GM23338 (cell line): ENCODE measurements around the gene ENOPH1. TPM values are rescaled to one million over a fixed set of nuclear protein-coding genes. Genes with fewer than 3 reads are reported as not detected.

Experiments used
- ATAC-seq: fragments of 200-7000 bp; cut with Tn5 transposase; 3 replicates; pipeline ENCODE4 v1.9.1; 2020
- DNase-seq: peaks from one replicate; pipeline ENCODE4 v3.0.0-alpha.2; 2015; ENCODE audit warnings: low spot score
- H2AFZ ChIP-seq: fragments of 200-600 bp; sonication (generic); 2 replicates; pipeline ENCODE4 v1.8.0; 2016; ENCODE audit warnings: antibody characterized with exemption, mild to moderate bottlenecking, moderate library complexity
- H3F3A ChIP-seq: fragments of 200-600 bp; sonication (generic); replicated peaks from 2 replicates; pipeline ENCODE4 v1.8.0; 2017; ENCODE audit warnings: antibody characterized with exemption, mixed run types, low read depth
- H3K27ac ChIP-seq: fragments of 200-600 bp; sonication (generic); 2 replicates; pipeline ENCODE4 v1.6.1; 2016; ENCODE audit warnings: low read depth
- H3K27me3 ChIP-seq: fragments of 200-600 bp; sonication (generic); 2 replicates; pipeline ENCODE4 v1.8.0; 2016; ENCODE audit warnings: mild to moderate bottlenecking, mixed run types, moderate library complexity; ENCODE audit not compliant: insufficient read depth
- H3K36me3 ChIP-seq: fragments of 200-600 bp; sonication (generic); 2 replicates; pipeline ENCODE4 v1.8.0; 2016; ENCODE audit warnings: mild to moderate bottlenecking; ENCODE audit not compliant: insufficient read depth
- H3K4me1 ChIP-seq: fragments of 200-600 bp; sonication (generic); 2 replicates; pipeline ENCODE4 v1.8.0; 2016; ENCODE audit warnings: mild to moderate bottlenecking, moderate library complexity; ENCODE audit not compliant: insufficient read depth
- H3K4me2 ChIP-seq: fragments of 200-600 bp; sonication (generic); 2 replicates; pipeline ENCODE4 v1.7.1; 2017; ENCODE audit warnings: mixed run types
- H3K4me3 ChIP-seq: fragments of 200-600 bp; sonication (generic); 2 replicates; pipeline ENCODE4 v1.6.1; 2016; ENCODE audit warnings: mixed run types
- H3K79me2 ChIP-seq: fragments of 200-600 bp; sonication (generic); replicated peaks from 2 replicates; pipeline ENCODE4 v1.8.0; 2017; ENCODE audit warnings: mild to moderate bottlenecking; ENCODE audit not compliant: insufficient read depth
- H3K9me2 ChIP-seq: fragments of 200-600 bp; sonication (generic); 2 replicates; pipeline ENCODE4 v1.8.0; 2017; ENCODE audit not compliant: insufficient read depth
- H4K20me1 ChIP-seq: fragments of 200-600 bp; sonication (generic); replicated peaks from 2 replicates; pipeline ENCODE4 v1.8.0; 2017; ENCODE audit warnings: mild to moderate bottlenecking; ENCODE audit not compliant: insufficient read depth
- H3K27ac Mint-ChIP-seq: 2 replicates; pipeline ENCODE4 v1.8.0; 2020; ENCODE audit warnings: inconsistent platforms, mild to moderate bottlenecking, moderate library complexity, mixed read lengths
- H3K27me3 Mint-ChIP-seq: 3 replicates; pipeline ENCODE4 v1.8.0; 2022; ENCODE audit warnings: low read depth, mild to moderate bottlenecking, moderate library complexity, mixed read lengths, inconsistent platforms; ENCODE audit not compliant: insufficient read depth, poor library complexity
- H3K36me3 Mint-ChIP-seq: 3 replicates; pipeline ENCODE4 v1.8.0; 2021; ENCODE audit warnings: low read depth, mild to moderate bottlenecking, inconsistent platforms, moderate library complexity, mixed read lengths
- H3K4me1 Mint-ChIP-seq: 3 replicates; pipeline ENCODE4 v1.8.0; 2020; ENCODE audit warnings: mild to moderate bottlenecking, inconsistent platforms, mixed read lengths
- H3K4me3 Mint-ChIP-seq: 3 replicates; pipeline ENCODE4 v1.8.0; 2021; ENCODE audit warnings: moderate library complexity, mild to moderate bottlenecking, inconsistent platforms, mixed read lengths
- H3K9me3 Mint-ChIP-seq: 3 replicates; pipeline ENCODE4 v1.8.0; 2020; ENCODE audit warnings: moderate library complexity, mild to moderate bottlenecking, inconsistent platforms, mixed read lengths
- CTCF ChIP-seq, 2 experiments: fragments of 200-600 bp in 1 of 2; sonication (generic) in 1 of 2; conservative IDR thresholded peaks; 2 replicates each; pipeline versions ENCODE4 v1.5.1 to v1.6.1; 2016 to 2017; ENCODE audit warnings: antibody characterized with exemption in 2 of 2, low read depth in 2 of 2, mild to moderate bottlenecking in 2 of 2, moderate library complexity in 1 of 2
- ETS1 ChIP-seq: IDR thresholded peaks from 2 replicates; pipeline ENCODE4 v1.6.1; 2016; ENCODE audit warnings: antibody characterized with exemption
- EZH2 ChIP-seq: fragments of 200-600 bp; sonication (generic); IDR thresholded peaks from one replicate; pipeline ENCODE4 v1.8.0; 2017; ENCODE audit warnings: antibody characterized with exemption, mild to moderate bottlenecking, low read depth; ENCODE audit not compliant: unreplicated experiment
- EZH2phosphoT487 ChIP-seq: fragments of 200-600 bp; sonication (generic); IDR thresholded peaks from one replicate; pipeline ENCODE4 v1.8.1; 2018; ENCODE audit warnings: antibody characterized with exemption; ENCODE audit not compliant: unreplicated experiment
- NANOG ChIP-seq: IDR thresholded peaks from 2 replicates; pipeline ENCODE4 v1.6.1; 2016; ENCODE audit warnings: antibody characterized with exemption, borderline replicate concordance
- POLR2AphosphoS5 ChIP-seq: IDR thresholded peaks from 2 replicates; pipeline ENCODE4 v1.6.1; 2016; ENCODE audit warnings: antibody characterized with exemption, low read depth
- REST ChIP-seq: IDR thresholded peaks from one replicate; pipeline ENCODE4 v1.6.1; 2018; ENCODE audit warnings: antibody characterized with exemption; ENCODE audit not compliant: unreplicated experiment
- ZNF114 ChIP-seq: fragments of 250-450 bp; sonication (Bioruptor Pico); IDR thresholded peaks from 2 replicates; pipeline ENCODE4 v1.5.0; 2020; ENCODE audit warnings: mild to moderate bottlenecking, moderate library complexity
- ZNF331 ChIP-seq: fragments of 250-450 bp; sonication (Bioruptor Pico); IDR thresholded peaks from 2 replicates; pipeline ENCODE4 v1.5.0; 2020; ENCODE audit warnings: low read depth, mild to moderate bottlenecking, moderate library complexity
- polyA plus RNA-seq: library from polyadenylated mRNA; unstranded; fragments of >200 nt; fragmentation: Nextera tagmentation; extraction: Ambion mirVana; gene quantifications from 2 replicates; pipeline ENCODE4 v1.2.1, GENCODE V29; 2016
- total RNA-seq: library from RNA; depleted of rRNA; stranded (reverse); fragments of >200 nt; shearing (Covaris generic); gene quantifications from 2 replicates; pipeline ENCODE4 v1.2.3, GENCODE V29; 2014
- TF ChIP-seq, protein P1 (sequence below): fragments of 250-450 bp; sonication (Bioruptor Pico); IDR thresholded peaks from 2 replicates; pipeline ENCODE4 v1.5.0; 2020; ENCODE audit warnings: mild to moderate bottlenecking, moderate library complexity

The ENOPH1 gene
- total and polyA plus RNA-seq, 2 experiments from 2014 or later, result 105 to 146 TPM

DNA sequence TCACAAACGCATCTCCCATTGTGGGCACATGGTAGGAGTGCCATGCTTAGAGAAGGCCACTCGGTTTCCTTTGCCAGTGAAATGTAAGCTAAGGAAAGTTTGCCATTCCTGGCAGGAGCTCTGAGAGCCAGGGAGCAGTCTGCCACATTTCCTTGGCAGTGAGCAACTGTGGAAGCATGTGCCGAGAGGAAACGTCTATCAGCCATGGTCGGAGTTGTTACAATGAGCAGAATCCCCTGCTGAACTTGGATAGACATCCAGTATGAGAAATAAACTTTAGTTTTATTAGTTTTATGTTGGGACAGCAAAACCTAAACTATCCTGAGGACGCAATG, 51.1 kb downstream of the ENOPH1 start (continued):
- TF ChIP-seq ETS1 (no peak), EZH2 (no peak), ZNF331 (CRISPR knock-in tag) (no peak), EZH2phosphoT487 (no peak), REST (no peak), CTCF (conservative IDR thresholded peaks at IDR 0.05; ENCODE audit: low read depth in 2 of 2) (no peak)

- no peaks in the 10 kb centered on the region for H3K79me2 ChIP-seq
- no peak overlapping the region for H3K27ac Mint-ChIP-seq
- no peak for DNase-seq
- no peak overlapping the region for H2AFZ ChIP-seq
- H4K20me1 ChIP-seq, result no peaks in the 10 kb centered on the region
- no peaks in the 10 kb centered on the region for H3K9me2 ChIP-seq
- no peak overlapping the region for H3K4me3 Mint-ChIP-seq
- H3K4me1 Mint-ChIP-seq, result peaks cover 6% of the 10 kb centered on the region; the same call in 2 of the 3 replicates
- H3K27me3 ChIP-seq, result no peaks in the 10 kb centered on the region
- H3F3A ChIP-seq, result no peaks in the 10 kb centered on the region
- H3K4me1 ChIP-seq, result no peaks in the 10 kb centered on the region; the same call in 1 of the 2 replicates
- peaks cover 3% of the 10 kb centered on the region; the same call in 1 of the 3 replicates for H3K36me3 Mint-ChIP-seq
- no peak overlapping the region for H3K27ac ChIP-seq
- H3K4me2 ChIP-seq, result no peak overlapping the region
- ATAC-seq, result no peak
- peaks cover 2% of the 10 kb centered on the region for H3K27me3 Mint-ChIP-seq
- H3K4me3 ChIP-seq, result no peak overlapping the region
- H3K9me3 Mint-ChIP-seq, result peaks cover 8% of the 10 kb centered on the region; the same call in 2 of the 3 replicates
- H3K36me3 ChIP-seq, result no peaks in the 10 kb centered on the region
- TF ChIP-seq CTCF (conservative IDR thresholded peaks at IDR 0.05; ENCODE audit: low read depth in 2 of 2) (no peak), NANOG (no peak), ZNF114 (no peak), POLR2AphosphoS5 (no peak), EZH2 (no peak)
- TF ChIP-seq, protein P1, sequence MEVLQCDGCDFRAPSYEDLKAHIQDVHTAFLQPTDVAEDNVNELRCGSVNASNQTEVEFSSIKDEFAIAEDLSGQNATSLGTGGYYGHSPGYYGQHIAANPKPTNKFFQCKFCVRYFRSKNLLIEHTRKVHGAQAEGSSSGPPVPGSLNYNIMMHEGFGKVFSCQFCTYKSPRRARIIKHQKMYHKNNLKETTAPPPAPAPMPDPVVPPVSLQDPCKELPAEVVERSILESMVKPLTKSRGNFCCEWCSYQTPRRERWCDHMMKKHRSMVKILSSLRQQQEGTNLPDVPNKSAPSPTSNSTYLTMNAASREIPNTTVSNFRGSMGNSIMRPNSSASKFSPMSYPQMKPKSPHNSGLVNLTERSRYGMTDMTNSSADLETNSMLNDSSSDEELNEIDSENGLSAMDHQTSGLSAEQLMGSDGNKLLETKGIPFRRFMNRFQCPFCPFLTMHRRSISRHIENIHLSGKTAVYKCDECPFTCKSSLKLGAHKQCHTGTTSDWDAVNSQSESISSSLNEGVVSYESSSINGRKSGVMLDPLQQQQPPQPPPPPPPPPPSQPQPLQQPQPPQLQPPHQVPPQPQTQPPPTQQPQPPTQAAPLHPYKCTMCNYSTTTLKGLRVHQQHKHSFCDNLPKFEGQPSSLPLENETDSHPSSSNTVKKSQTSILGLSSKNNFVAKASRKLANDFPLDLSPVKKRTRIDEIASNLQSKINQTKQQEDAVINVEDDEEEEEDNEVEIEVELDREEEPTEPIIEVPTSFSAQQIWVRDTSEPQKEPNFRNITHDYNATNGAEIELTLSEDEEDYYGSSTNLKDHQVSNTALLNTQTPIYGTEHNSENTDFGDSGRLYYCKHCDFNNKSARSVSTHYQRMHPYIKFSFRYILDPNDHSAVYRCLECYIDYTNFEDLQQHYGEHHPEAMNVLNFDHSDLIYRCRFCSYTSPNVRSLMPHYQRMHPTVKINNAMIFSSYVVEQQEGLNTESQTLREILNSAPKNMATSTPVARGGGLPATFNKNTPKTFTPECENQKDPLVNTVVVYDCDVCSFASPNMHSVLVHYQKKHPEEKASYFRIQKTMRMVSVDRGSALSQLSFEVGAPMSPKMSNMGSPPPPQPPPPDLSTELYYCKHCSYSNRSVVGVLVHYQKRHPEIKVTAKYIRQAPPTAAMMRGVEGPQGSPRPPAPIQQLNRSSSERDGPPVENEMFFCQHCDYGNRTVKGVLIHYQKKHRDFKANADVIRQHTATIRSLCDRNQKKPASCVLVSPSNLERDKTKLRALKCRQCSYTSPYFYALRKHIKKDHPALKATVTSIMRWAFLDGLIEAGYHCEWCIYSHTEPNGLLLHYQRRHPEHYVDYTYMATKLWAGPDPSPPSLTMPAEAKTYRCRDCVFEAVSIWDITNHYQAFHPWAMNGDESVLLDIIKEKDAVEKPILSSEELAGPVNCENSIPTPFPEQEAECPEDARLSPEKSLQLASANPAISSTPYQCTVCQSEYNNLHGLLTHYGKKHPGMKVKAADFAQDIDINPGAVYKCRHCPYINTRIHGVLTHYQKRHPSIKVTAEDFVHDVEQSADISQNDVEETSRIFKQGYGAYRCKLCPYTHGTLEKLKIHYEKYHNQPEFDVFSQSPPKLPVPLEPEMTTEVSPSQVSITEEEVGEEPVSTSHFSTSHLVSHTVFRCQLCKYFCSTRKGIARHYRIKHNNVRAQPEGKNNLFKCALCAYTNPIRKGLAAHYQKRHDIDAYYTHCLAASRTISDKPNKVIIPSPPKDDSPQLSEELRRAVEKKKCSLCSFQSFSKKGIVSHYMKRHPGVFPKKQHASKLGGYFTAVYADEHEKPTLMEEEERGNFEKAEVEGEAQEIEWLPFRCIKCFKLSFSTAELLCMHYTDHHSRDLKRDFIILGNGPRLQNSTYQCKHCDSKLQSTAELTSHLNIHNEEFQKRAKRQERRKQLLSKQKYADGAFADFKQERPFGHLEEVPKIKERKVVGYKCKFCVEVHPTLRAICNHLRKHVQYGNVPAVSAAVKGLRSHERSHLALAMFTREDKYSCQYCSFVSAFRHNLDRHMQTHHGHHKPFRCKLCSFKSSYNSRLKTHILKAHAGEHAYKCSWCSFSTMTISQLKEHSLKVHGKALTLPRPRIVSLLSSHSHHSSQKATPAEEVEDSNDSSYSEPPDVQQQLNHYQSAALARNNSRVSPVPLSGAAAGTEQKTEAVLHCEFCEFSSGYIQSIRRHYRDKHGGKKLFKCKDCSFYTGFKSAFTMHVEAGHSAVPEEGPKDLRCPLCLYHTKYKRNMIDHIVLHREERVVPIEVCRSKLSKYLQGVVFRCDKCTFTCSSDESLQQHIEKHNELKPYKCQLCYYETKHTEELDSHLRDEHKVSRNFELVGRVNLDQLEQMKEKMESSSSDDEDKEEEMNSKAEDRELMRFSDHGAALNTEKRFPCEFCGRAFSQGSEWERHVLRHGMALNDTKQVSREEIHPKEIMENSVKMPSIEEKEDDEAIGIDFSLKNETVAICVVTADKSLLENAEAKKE (CRISPR knock-in tag), result no peak
Measured at GRCh38 chr4:82482387-82482786, 52.0 kb downstream of the ENOPH1 start.
